Left lung (tissue), 10 donors: ENCODE data around the gene CACNA1E. TPM values are rescaled to one million over a fixed set of nuclear protein-coding genes. Genes with fewer than 3 reads are reported as not detected.
A peak's percentile ranks its signal among the peaks of the same experiment; 100 is the strongest.

ENCODE experiments used
- ATAC-seq: fragments of 200-7000 bp; cut with Tn5 transposase; one replicate; pipeline ENCODE4 v1.9.1; 2020; ENCODE audit warnings: moderate library complexity
- DNase-seq, 4 donors: peaks; one replicate each; pipeline ENCODE4 v3.0.0-alpha.2; 2013 to 2020
- H3K27ac ChIP-seq, 2 donors: fragments of 200-600 bp; sonication (generic) in 1 of 2; one replicate each; pipeline versions ENCODE4 v1.5.0 to v1.8.0; 2020 to 2021
- H3K27me3 ChIP-seq, 2 donors: fragments of 200-600 bp; sonication (generic) in 1 of 2; one replicate each; pipeline versions ENCODE4 v1.5.0 to v1.8.0; 2020 to 2021
- H3K36me3 ChIP-seq, 2 donors: fragments of 200-600 bp; sonication (generic) in 1 of 2; one replicate each; pipeline versions ENCODE4 v1.5.0 to v1.8.0; 2020 to 2021
- H3K4me1 ChIP-seq, 2 donors: fragments of 200-600 bp; one replicate each; pipeline ENCODE4 v1.8.0; 2021
- H3K4me3 ChIP-seq, 2 donors: fragments of 200-600 bp; sonication (generic) in 1 of 2; one replicate each; pipeline versions ENCODE4 v1.5.0 to v1.8.0; 2020 to 2021; ENCODE audit warnings: mild to moderate bottlenecking in 1 of 2
- H3K9me3 ChIP-seq, 2 donors: fragments of 200-600 bp; sonication (generic) in 1 of 2; one replicate each; pipeline versions ENCODE4 v1.5.0 to v1.8.0; 2020 to 2021
- CTCF ChIP-seq, 2 donors: fragments of 200-600 bp; sonication (generic) in 1 of 2; IDR thresholded peaks; one replicate each; pipeline versions ENCODE4 v1.5.0 to v1.8.0; 2021; ENCODE audit warnings: antibody characterized with exemption in 2 of 2
- intact Hi-C, 2 donors: fragments of 100-400 bp; cut with DNase I; formaldehyde crosslinking; loops; one replicate each; pipeline versions ENCODE4 v1.11.2 to v1.14.2; 2022
- polyA plus RNA-seq, 6 donors: library from polyadenylated mRNA; unstranded; fragments of 120-200 nt; gene quantifications; one replicate each; pipeline ENCODE4 v1.2.1, GENCODE V29; 2013; ENCODE audit not compliant: insufficient read length in 6 of 6
- total RNA-seq, 2 donors: library from RNA; stranded (reverse); fragmentation: NEBNext Ultra II Directional; extraction: Animal tissue kit (Norgen Biotek cat#: 25700); gene quantifications; one replicate each; pipeline ENCODE4 v1.2.1, GENCODE V29; 2021
- donor health status: DM: no; HTN: yes; CAD: no.
- donor health status: DM: no; HTN: no; CAD: no.

CACNA1E gene
- total and polyA plus RNA-seq, 8 donors = 0.03 to 1.2 (median 0.13) TPM; not detected in 1

GRCh38 chr1:181482521-181483284, 614 bp upstream of the CACNA1E start:
- peak in 2 of 4 donors; percentile 47 to 94 for DNase-seq
- H3K9me3 ChIP-seq = no peaks in the 10 kb centered on the region
- H3K4me3 ChIP-seq = peak overlapping the region in 1 of 2 donors; percentile 36
- intact Hi-C loops = no loop called here
- peaks cover 0 to 16% of the 10 kb centered on the region in 2 donors for H3K4me1 ChIP-seq
- peaks cover 56 to 86% of the 10 kb centered on the region in 2 donors for H3K27me3 ChIP-seq
- no peaks in the 10 kb centered on the region for H3K36me3 ChIP-seq
- H3K27ac ChIP-seq = peak overlapping the region in 1 of 2 donors; percentile 48
- no peak for TF ChIP-seq CTCF (IDR thresholded peaks at IDR 0.05)
- peak; percentile 31 for ATAC-seq

GRCh38 chr1:181484821-181485220, 1.5 kb downstream of the CACNA1E start:
- no peaks in the 10 kb centered on the region for H3K36me3 ChIP-seq
- intact Hi-C loops = no loop called here
- no peak for ATAC-seq
- peaks cover 56 to 88% of the 10 kb centered on the region in 2 donors for H3K27me3 ChIP-seq
- no peak for TF ChIP-seq CTCF (IDR thresholded peaks at IDR 0.05)
- peaks cover 0 to 20% of the 10 kb centered on the region in 2 donors for H3K4me1 ChIP-seq
- H3K9me3 ChIP-seq = no peaks in the 10 kb centered on the region
- no peak overlapping the region for H3K4me3 ChIP-seq
- DNase-seq = no peak
- no peak overlapping the region for H3K27ac ChIP-seq

GRCh38 chr1:181485287-181486097, 2.2 kb downstream of the CACNA1E start:
- peaks cover 56 to 88% of the 10 kb centered on the region in 2 donors for H3K27me3 ChIP-seq
- intact Hi-C loops = no loop called here
- peak; percentile 41 for ATAC-seq

GRCh38 chr1:181486098-181486420, 2.7 kb downstream of the CACNA1E start:
- Histone ChIP-seq H3K4me3 (no peak overlapping the region), H3K9me3 (no peaks in the 10 kb centered on the region), H3K27ac (no peak overlapping the region), H3K27me3 (peaks cover 51 to 84% of the 10 kb centered on the region in 2 donors), H3K36me3 (no peaks in the 10 kb centered on the region), H3K4me1 (peaks cover 0 to 20% of the 10 kb centered on the region in 2 donors)
- intact Hi-C loops = no loop called here
- no peak for TF ChIP-seq CTCF (IDR thresholded peaks at IDR 0.05)
- no peak for ATAC-seq
- no peak for DNase-seq

More at GRCh38 chr1:181485287-181486097, 2.2 kb downstream of the CACNA1E start:
- H3K9me3 ChIP-seq = no peaks in the 10 kb centered on the region
- no peak overlapping the region for H3K4me3 ChIP-seq
- no peaks in the 10 kb centered on the region for H3K36me3 ChIP-seq
- peak in 2 of 4 donors; percentile 42 to 87 for DNase-seq
- H3K4me1 ChIP-seq = peaks cover 0 to 20% of the 10 kb centered on the region in 2 donors
- TF ChIP-seq CTCF (IDR thresholded peaks at IDR 0.05) = no peak
- H3K27ac ChIP-seq = no peak overlapping the region

GRCh38 chr1:181488866-181489265, 5.5 kb downstream of the CACNA1E start:
- no peak overlapping the region for H3K27ac ChIP-seq
- peaks cover 35 to 75% of the 10 kb centered on the region in 2 donors for H3K27me3 ChIP-seq
- no peak overlapping the region for H3K4me3 ChIP-seq
- no peak for TF ChIP-seq CTCF (IDR thresholded peaks at IDR 0.05)
- DNase-seq = no peak
- no peaks in the 10 kb centered on the region for H3K9me3 ChIP-seq
- H3K4me1 ChIP-seq = peaks cover 0 to 5% of the 10 kb centered on the region in 2 donors
- intact Hi-C loops = no loop called here
- no peaks in the 10 kb centered on the region for H3K36me3 ChIP-seq
- no peak for ATAC-seq
